ENCODE data around the gene PAX5. TPM values are rescaled to one million over a fixed set of nuclear protein-coding genes. Genes with fewer than 3 reads are reported as not detected.

PAX5 gene
- total RNA-seq, 1 experiment from 2014 or later, result 0.39 TPM

GRCh38 chr9:36992501-36993316, 41.4 kb downstream of the PAX5 start:
- H3K79me2 ChIP-seq (ENCODE audit: insufficient read depth, low read length), result no peaks in the 10 kb centered on the region
- no peak for DNase-seq
- no peaks in the 10 kb centered on the region for H3K23me2 ChIP-seq (ENCODE audit: insufficient read length, low read depth, low read length, poor library complexity, severe bottlenecking)
- no peaks in the 10 kb centered on the region for H3K79me1 ChIP-seq (ENCODE audit: insufficient read depth, low read depth, low read length, poor library complexity, severe bottlenecking)
- no peak overlapping the region for H2BK5ac ChIP-seq (ENCODE audit: insufficient read length, low read length)
- H4K20me1 ChIP-seq (ENCODE audit: control insufficient read depth, insufficient read depth, insufficient read length), result no peaks in the 10 kb centered on the region
- H3K14ac ChIP-seq (ENCODE audit: insufficient read depth, low read length), result no peak overlapping the region
- no peak overlapping the region for H4K91ac ChIP-seq (ENCODE audit: insufficient read length, low read depth, low read length)
- no peak overlapping the region for H2AFZ ChIP-seq (ENCODE audit: low read length)
- Mint-ChIP-seq H3K27ac (no peak overlapping the region), H3K4me1 (peaks cover 20 to 25% of the 10 kb centered on the region in 2 experiments), H3K27me3 (ENCODE audit: low read depth) (peaks cover 77% of the 10 kb centered on the region), H3K36me3 (ENCODE audit: insufficient read depth in 1 of 3, low read depth in 3 of 3) (no peaks in the 10 kb centered on the region; a peak in 1 of 7 replicates), H3K4me3 (no peak overlapping the region), H3K9me3 (peaks cover 3 to 4% of the 10 kb centered on the region in 2 experiments; a peak in 2 of 5 replicates)
- no peak overlapping the region for H3K4me2 ChIP-seq (ENCODE audit: insufficient read depth, insufficient read length, low read length)
- no peak overlapping the region for H2BK20ac ChIP-seq (ENCODE audit: low read depth, low read length, poor library complexity, severe bottlenecking)
- no peak overlapping the region for H3K56ac ChIP-seq (ENCODE audit: insufficient read length, low read depth, low read length)
- TF ChIP-seq CTCF (conservative IDR thresholded peaks at IDR 0.05), result no peak
- no peak overlapping the region for H3K9ac ChIP-seq (ENCODE audit: extremely low read depth, insufficient read length, low read length)
- H2AK5ac ChIP-seq (ENCODE audit: insufficient read length, low read length), result no peak overlapping the region
- no peak overlapping the region for H4K8ac ChIP-seq (replicated peaks; ENCODE audit: insufficient read length, low read depth, low read length)
- no peak overlapping the region for H3K4ac ChIP-seq (ENCODE audit: low read depth, low read length)
- H4K5ac ChIP-seq (ENCODE audit: insufficient read length, low read depth, low read length), result no peak overlapping the region
- H3K18ac ChIP-seq (ENCODE audit: insufficient read length, low read depth, low read length), result no peak overlapping the region
- H3T11ph ChIP-seq (ENCODE audit: low read length), result no peak overlapping the region
- H3K9me3 ChIP-seq (ENCODE audit: control insufficient read depth, low read depth, low read length), result no peaks in the 10 kb centered on the region
- H2BK120ac ChIP-seq (ENCODE audit: low read depth, low read length, poor library complexity, severe bottlenecking), result no peak overlapping the region
- no peak overlapping the region for H3K23ac ChIP-seq (ENCODE audit: insufficient read length, low read depth, low read length)
- no peaks in the 10 kb centered on the region for H3K4me1 ChIP-seq (ENCODE audit: insufficient read depth, low read length)
- no peak overlapping the region for H3K27ac ChIP-seq (ENCODE audit: insufficient read length, low read depth, low read length)
- H2BK15ac ChIP-seq (ENCODE audit: low read depth, low read length), result no peak overlapping the region
- H2BK12ac ChIP-seq (ENCODE audit: insufficient read length, low read depth, low read length), result no peak overlapping the region
- no CpG with 5 or more reads among the region's 7 CpGs for WGBS (ENCODE audit: extremely low coverage, insufficient read length, low lambda C conversion rate)
- peaks cover 20% of the 10 kb centered on the region for H3K27me3 ChIP-seq (ENCODE audit: insufficient read depth, low read length)
